Activated CD4-positive, alpha-beta T cell treated with anti-CD3 and anti-CD28 coated beads, Interleukin-2, amount 10 ng/mL, durations not matched to agents 24 days and 14 days (primary cell): ENCODE measurements around the gene NEDD4L. TPM values are rescaled to one million over a fixed set of nuclear protein-coding genes. Genes with fewer than 3 reads are reported as not detected.

Experiments
- DNase-seq: peaks from one replicate; pipeline ENCODE4 v3.0.0; 2022
- H3K27ac Mint-ChIP-seq: one replicate; pipeline ENCODE4 v1.8.0; 2022; ENCODE audit warnings: mild to moderate bottlenecking, mixed read lengths
- H3K27me3 Mint-ChIP-seq: one replicate; pipeline ENCODE4 v1.8.0; 2022; ENCODE audit warnings: mixed read lengths
- H3K36me3 Mint-ChIP-seq: one replicate; pipeline ENCODE4 v1.8.0; 2022; ENCODE audit warnings: low read depth, mild to moderate bottlenecking, mixed read lengths
- H3K4me1 Mint-ChIP-seq: one replicate; pipeline ENCODE4 v1.8.0; 2021; ENCODE audit warnings: mixed read lengths
- H3K4me3 Mint-ChIP-seq: one replicate; pipeline ENCODE4 v1.8.0; 2022; ENCODE audit warnings: mild to moderate bottlenecking, moderate library complexity, mixed read lengths
- H3K9me3 Mint-ChIP-seq: one replicate; pipeline ENCODE4 v1.8.0; 2021; ENCODE audit warnings: mixed read lengths
- intact Hi-C: fragments of 100-400 bp; cut with micrococcal nuclease; formaldehyde crosslinking; loops from one replicate; pipeline ENCODE4 v1.15.1; 2023
- total RNA-seq: library from RNA; stranded (reverse); gene quantifications from 2 replicates; pipeline ENCODE4 v1.2.3, GENCODE V29; 2022

NEDD4L gene
- total RNA-seq, 1 donor from 2014 or later, result 4.2 TPM

DNA sequence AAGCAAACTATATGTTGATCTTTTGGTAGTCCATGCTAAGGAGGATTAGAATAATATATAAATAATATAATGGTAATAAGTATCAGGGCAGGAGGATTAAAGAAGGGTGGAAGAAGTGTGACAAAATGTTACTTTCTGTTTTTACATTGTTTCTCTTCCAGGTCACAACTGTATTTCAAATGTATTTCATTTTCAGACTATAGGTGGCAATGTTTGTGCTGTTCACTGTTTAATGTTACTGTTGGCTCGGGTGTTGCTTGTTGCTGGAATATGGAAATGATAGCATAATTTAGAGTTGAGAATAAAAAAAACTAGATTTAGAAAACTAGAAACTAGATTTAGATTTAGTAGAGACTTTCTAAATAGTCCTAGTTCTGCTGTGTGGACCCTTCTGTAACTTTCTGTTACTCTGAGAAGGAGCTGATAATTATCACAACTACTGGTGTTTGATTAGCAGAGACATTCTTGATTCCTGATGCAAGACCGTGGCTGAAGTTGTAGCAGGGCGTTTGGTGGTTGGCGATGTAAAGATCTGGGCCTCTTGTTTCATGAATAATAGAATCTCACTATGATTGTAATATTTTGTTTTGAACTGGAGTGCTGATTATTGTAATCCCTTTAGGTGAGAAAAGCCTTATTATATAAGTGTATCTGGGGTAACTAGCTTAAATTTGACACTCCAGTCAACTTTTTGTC, 7.9 kb downstream of the NEDD4L start:
- Mint-ChIP-seq H3K27me3 (peaks cover 17% of the 10 kb centered on the region), H3K27ac (no peak overlapping the region), H3K36me3 (no peaks in the 10 kb centered on the region), H3K4me1 (no peaks in the 10 kb centered on the region), H3K4me3 (no peak overlapping the region), H3K9me3 (no peaks in the 10 kb centered on the region)
- intact Hi-C loops, result no loop called here
- DNase-seq, result no peak

DNA sequence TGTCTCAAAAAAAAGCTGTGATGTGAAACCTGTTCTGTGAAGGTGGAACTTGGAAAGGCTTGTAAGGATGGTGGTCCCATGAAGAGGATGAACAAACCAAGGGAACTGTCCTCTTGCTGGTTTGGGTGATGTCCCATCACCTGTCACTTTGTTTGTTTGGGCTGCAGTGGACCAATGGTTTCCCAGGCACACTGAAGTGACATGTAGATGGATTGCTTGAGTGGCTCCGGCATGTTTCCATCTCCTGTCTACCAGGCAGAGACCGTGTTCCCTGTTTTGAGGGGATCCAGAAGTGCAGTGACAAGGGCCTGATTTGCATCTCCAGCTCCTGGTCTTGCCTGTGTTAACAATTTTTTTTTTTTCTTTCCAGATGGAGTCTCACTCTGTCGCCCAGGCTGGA, 8.9 kb downstream of the NEDD4L start:
- H3K4me3 Mint-ChIP-seq, result no peak overlapping the region
- peaks cover 11% of the 10 kb centered on the region for H3K27me3 Mint-ChIP-seq
- no peak for DNase-seq
- H3K36me3 Mint-ChIP-seq, result no peaks in the 10 kb centered on the region
- no peak overlapping the region for H3K27ac Mint-ChIP-seq
- H3K4me1 Mint-ChIP-seq, result no peaks in the 10 kb centered on the region
- H3K9me3 Mint-ChIP-seq, result no peaks in the 10 kb centered on the region
- intact Hi-C loops, result no loop called here

DNA sequence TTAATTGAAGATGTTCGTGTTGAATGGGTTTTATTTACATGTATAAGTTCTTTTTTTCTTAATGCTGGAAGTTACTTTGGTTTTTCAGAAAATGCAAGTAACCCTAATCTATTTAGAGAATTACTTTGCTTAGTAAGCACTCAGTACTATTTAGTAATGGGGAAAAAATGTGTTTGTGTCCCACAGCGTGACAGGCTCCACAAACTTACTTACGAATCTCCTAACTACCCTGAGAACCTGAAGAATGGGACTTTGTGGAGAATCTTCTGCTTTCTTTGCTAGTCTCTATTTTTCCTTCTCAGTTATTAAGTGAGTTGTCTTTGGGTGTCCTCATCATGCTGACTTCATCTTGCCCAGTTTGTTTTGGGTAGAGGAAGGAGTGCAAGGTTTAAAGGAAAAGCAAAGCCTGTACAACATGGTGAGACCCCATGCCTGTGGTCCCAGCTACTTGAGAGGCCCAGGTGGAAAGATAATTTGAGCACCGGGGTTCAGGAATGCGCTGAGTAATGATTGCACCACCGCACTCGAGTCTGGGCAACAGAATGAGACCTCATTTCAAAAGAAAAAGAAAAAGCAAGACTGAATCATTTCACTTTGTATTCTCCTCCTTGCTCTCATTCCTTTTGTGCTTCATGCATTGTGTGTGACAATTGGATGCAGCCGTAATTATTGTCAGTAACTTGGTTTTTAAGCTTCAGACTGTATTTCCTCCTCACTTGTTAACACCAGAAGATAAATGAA, 10.2 kb downstream of the NEDD4L start:
- DNase-seq, result no peak
- intact Hi-C loops, result no loop called here
- H3K27ac Mint-ChIP-seq, result no peak overlapping the region
- no peaks in the 10 kb centered on the region for H3K36me3 Mint-ChIP-seq
- no peaks in the 10 kb centered on the region for H3K9me3 Mint-ChIP-seq
- H3K27me3 Mint-ChIP-seq, result peaks cover 8% of the 10 kb centered on the region
- H3K4me3 Mint-ChIP-seq, result no peak overlapping the region
- no peaks in the 10 kb centered on the region for H3K4me1 Mint-ChIP-seq

DNA sequence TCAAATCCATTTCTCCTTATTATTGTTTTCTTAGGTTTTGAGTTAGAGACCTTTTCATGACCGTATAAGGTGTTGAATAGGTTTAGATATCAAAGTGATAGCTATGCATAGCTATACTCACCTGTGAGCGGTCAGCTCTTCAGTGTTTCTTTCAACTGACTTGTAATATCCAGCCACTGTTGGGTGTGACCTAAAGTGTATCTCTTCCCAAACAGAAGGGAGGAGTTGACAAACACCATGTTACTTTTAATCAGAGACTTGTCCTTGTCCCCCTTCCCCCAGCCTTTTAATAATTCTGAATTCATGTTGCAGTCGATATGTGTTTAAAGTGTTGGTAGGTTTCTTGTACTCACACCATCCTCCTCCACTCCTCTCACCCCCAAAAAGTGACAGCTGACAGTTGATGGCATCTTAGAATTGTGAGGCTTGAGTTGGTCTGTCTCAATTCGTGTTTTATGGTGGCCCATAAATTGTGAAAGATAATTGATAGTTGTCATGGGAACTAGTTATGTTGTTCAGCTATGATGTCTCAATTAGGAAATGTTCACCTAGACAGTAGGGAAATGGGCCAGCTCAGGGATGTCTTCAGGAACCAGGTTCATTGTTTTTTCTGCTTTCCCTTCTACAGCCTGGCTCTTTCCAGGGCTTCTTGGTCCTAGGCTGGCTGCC, 12.0 kb downstream of the NEDD4L start:
- H3K9me3 Mint-ChIP-seq, result no peaks in the 10 kb centered on the region

DNA sequence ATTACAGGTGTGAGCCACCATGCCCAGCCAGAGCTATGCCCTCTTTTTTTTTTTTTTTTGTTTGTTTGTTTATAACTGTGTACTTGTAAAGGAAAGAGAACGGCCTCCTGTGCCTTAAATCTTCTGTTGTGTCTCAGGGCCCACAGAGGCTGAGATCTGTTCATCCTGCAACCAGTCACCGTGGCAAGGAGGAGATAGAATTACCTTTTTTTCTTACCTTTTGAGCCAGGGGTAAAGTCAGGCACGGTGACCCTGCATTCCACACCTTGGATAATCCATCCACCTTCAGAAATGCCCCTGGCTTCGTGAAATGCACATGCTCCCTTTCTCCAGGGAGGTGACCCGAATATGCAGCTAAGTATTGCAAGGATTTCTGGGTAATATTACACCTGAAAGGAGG, 12.8 kb downstream of the NEDD4L start:
- Mint-ChIP-seq H3K27me3 (peaks cover 8% of the 10 kb centered on the region), H3K4me3 (no peak overlapping the region), H3K4me1 (no peaks in the 10 kb centered on the region), H3K27ac (no peak overlapping the region), H3K36me3 (no peaks in the 10 kb centered on the region), H3K9me3 (no peaks in the 10 kb centered on the region)
- DNase-seq, result no peak
- intact Hi-C loops, result no loop called here

More for the DNA sequence above, 12.0 kb downstream of the NEDD4L start:
- H3K27me3 Mint-ChIP-seq, result peaks cover 8% of the 10 kb centered on the region
- H3K27ac Mint-ChIP-seq, result no peak overlapping the region
- no peak overlapping the region for H3K4me3 Mint-ChIP-seq
- intact Hi-C loops, result no loop called here
- no peaks in the 10 kb centered on the region for H3K36me3 Mint-ChIP-seq
- H3K4me1 Mint-ChIP-seq, result no peaks in the 10 kb centered on the region
- no peak for DNase-seq

DNA sequence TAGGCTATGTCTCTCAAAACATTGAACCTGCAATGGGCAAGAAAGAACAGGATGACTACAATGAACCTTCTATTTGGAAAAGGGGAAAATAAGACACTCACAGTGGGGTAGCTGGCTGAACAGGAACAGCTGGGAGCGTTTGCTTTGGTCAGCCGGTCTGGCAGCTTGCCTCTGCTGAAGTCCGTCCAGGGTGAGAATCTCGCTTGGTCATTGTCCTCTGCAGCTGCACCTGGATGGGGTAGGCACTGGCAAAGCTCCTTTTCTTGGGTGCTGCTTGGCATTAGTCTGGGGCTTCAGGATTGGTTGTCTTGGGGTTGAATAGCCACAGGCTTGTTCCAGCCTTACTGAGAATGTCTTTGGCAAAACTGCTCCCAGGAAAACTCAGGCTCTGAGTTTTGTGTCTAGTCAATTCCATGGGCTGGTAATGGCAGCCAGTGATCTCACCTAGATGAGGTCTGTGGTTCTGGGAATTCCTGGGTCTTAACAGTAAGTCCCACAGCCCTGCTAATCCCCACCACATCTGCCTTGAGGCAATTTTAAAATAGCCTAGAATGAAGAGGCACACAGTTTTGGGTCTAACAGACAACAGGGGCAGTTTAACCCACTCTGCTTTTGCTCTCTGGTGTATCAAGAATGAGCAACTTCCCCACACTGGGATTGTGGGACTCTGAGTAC, 13.4 kb downstream of the NEDD4L start:
- H3K27me3 Mint-ChIP-seq, result peaks cover 8% of the 10 kb centered on the region
- no peaks in the 10 kb centered on the region for H3K4me1 Mint-ChIP-seq
- H3K27ac Mint-ChIP-seq, result no peak overlapping the region
- no peak overlapping the region for H3K4me3 Mint-ChIP-seq
- H3K36me3 Mint-ChIP-seq, result no peaks in the 10 kb centered on the region
- intact Hi-C loops, result no loop called here
- H3K9me3 Mint-ChIP-seq, result no peaks in the 10 kb centered on the region
- no peak for DNase-seq

DNA sequence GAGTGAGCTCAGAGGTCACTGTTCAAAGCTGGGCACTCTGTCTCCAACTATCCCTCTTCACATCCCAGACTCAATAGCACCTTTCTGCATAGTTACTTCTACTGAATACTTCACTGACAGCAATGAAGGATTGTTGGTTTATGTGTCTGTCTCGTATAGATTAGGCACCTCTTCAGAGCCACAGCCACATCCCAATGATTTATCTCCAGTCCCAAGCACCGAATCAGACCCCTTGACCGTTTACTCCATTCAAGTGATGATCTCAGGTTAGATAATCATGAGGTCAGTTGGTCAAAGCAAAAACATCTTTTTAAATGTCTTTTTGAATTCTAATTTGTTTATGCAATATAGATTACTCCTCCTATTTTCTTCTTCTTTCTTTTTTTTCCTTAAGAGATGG, 14.7 kb downstream of the NEDD4L start:
- Mint-ChIP-seq H3K4me1 (no peaks in the 10 kb centered on the region), H3K27ac (no peak overlapping the region), H3K36me3 (no peaks in the 10 kb centered on the region), H3K4me3 (no peak overlapping the region), H3K27me3 (peaks cover 6% of the 10 kb centered on the region), H3K9me3 (no peaks in the 10 kb centered on the region)
- no peak for DNase-seq
- intact Hi-C loops, result no loop called here

DNA sequence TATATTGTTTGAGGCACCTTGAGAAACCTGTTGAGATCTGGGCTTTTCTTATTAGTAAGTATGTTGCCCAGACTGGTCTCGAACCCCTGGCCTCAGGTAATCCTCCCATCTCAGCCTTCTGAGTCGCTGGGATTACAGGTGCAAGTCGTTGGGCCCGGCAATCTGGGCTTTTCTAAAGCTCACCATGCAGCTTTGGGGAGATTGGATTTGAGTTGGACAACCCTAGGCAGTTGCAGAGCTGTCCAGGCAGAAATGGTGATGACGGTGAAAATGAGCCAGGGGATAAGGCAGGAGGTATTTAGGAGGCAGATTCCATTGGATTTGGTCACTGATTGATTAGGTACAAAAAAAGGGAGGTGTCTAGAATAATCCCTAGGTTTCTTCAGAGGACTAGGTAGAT, 16.2 kb downstream of the NEDD4L start:
- no peak overlapping the region for H3K4me3 Mint-ChIP-seq
- no peak overlapping the region for H3K27ac Mint-ChIP-seq
- no peak for DNase-seq
- intact Hi-C loops, result no loop called here
- no peaks in the 10 kb centered on the region for H3K4me1 Mint-ChIP-seq
- H3K27me3 Mint-ChIP-seq, result no peaks in the 10 kb centered on the region
- no peaks in the 10 kb centered on the region for H3K9me3 Mint-ChIP-seq
- H3K36me3 Mint-ChIP-seq, result no peaks in the 10 kb centered on the region

DNA sequence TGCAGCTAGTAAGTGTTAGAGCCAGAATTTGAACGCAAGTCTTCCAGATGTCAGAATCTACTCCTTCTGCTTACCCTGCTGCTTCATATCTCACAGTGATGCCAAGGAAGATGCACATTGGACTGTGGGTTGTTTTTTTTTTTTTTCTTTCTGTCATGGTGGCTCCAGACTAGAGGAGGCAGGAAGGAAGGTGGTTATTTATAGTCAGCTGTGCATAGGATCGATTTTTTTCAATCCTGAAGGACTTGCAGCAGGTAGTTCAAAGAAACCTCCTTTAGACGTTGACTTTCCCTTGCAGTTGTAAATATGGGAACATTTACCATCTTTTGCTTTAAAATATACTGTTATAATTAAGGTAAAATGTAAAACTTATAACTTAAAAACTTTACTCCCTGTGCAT, 17.3 kb downstream of the NEDD4L start:
- Mint-ChIP-seq H3K9me3 (no peaks in the 10 kb centered on the region), H3K4me1 (no peaks in the 10 kb centered on the region), H3K27ac (no peak overlapping the region), H3K36me3 (no peaks in the 10 kb centered on the region), H3K4me3 (no peak overlapping the region), H3K27me3 (no peaks in the 10 kb centered on the region)
- DNase-seq, result no peak
- intact Hi-C loops, result no loop called here

DNA sequence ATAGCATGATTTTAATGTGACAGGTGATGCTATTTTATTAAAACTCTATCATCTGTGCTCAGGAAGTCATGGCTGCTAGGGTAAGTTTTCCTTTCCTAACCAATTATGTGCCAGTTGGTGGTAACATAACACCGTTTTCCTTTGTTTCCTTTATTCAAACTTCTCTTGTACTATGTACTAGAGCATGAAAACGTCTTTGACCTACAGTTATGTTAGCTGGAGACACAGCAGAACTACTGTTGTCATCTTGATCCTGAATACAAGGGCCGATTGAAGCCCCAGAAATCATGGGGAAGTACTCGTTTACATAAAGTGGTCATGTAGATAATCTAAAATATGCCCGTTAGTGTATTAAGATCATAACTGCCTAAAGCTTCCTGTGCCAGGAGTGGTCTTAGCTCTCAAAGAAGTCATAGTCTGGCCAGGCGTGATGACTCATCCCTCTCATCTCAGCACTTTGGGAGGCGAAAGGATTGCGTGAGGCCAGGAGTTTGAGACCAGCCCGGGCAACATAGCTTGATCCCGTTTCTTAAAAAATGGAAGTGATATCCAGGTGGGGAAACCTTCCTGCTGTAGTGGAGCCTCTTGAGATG, 20.5 kb downstream of the NEDD4L start:
- Mint-ChIP-seq H3K4me3 (no peak overlapping the region), H3K27ac (no peak overlapping the region)

DNA sequence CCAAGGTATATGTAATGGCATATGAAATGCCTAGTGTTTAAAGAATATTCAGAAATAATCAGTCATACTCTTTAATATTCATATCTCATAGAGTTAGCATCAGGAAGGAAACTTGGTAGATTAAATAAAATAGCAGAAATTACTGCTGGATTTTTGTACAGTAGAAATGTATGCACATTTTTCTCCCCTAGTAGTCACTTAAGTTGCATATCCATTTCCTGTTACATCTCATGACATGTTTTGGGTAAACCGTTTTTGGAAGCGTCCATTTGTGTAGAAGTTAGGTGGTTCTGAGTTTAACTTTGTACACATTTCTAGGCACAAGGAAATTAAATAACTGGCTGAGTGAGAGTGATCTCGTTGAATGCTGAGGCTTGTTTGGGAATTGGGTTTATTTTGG, 21.9 kb downstream of the NEDD4L start:
- DNase-seq, result no peak
- no peaks in the 10 kb centered on the region for H3K9me3 Mint-ChIP-seq
- H3K4me3 Mint-ChIP-seq, result no peak overlapping the region
- H3K27ac Mint-ChIP-seq, result no peak overlapping the region
- no peaks in the 10 kb centered on the region for H3K36me3 Mint-ChIP-seq
- peaks cover 8% of the 10 kb centered on the region for H3K27me3 Mint-ChIP-seq
- intact Hi-C loops, result no loop called here
- H3K4me1 Mint-ChIP-seq, result no peaks in the 10 kb centered on the region

More for the DNA sequence above, 20.5 kb downstream of the NEDD4L start:
- DNase-seq, result no peak
- H3K9me3 Mint-ChIP-seq, result no peaks in the 10 kb centered on the region
- no peaks in the 10 kb centered on the region for H3K36me3 Mint-ChIP-seq
- intact Hi-C loops, result no loop called here
- no peaks in the 10 kb centered on the region for H3K4me1 Mint-ChIP-seq
- peaks cover 8% of the 10 kb centered on the region for H3K27me3 Mint-ChIP-seq

DNA sequence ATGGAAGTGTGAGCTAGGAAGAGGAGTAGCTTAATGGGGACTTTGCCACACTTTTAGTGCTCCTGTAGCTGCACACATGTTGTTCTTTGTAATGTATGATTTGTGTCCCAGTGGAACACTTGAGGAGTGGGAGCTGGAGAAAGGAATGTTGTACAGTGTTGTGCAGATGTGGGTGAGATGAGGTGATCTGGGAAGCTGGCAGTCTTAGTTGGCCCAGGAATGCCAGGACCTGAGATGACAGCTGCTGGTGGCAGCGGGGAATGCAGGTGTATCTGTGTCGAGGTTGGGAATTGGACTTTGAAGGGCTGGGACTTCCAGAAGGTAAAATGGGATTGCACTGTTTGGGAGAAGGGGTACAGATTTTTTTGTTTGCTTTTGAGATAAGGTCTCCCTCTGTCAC, 23.6 kb downstream of the NEDD4L start:
- no peaks in the 10 kb centered on the region for H3K9me3 Mint-ChIP-seq
- H3K27me3 Mint-ChIP-seq, result peaks cover 15% of the 10 kb centered on the region
- H3K36me3 Mint-ChIP-seq, result no peaks in the 10 kb centered on the region
- H3K4me3 Mint-ChIP-seq, result no peak overlapping the region
- no peak overlapping the region for H3K27ac Mint-ChIP-seq
- intact Hi-C loops, result no loop called here
- no peak for DNase-seq
- no peaks in the 10 kb centered on the region for H3K4me1 Mint-ChIP-seq

DNA sequence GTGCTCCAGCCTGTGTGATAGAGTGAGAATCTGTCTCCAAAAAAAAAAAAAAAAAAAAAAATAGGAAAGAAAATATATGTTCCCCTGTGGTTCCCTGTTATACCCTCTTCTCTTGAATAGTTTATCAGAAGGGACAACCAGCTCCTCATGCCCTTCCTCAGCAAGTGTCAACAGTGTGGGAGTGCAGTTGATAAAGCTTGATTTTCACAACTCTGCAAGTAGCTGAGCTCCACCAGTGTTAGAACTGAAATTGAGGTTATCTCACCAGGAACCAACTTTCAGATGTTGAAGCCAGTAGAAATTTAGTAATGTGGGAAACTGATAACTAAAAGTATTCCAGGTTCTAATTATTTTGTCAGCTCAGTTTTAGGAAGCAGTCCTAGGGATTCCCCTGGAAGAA, 25.1 kb downstream of the NEDD4L start:
- Mint-ChIP-seq H3K9me3 (no peaks in the 10 kb centered on the region), H3K27ac (no peak overlapping the region), H3K27me3 (peaks cover 18% of the 10 kb centered on the region), H3K4me1 (no peaks in the 10 kb centered on the region), H3K36me3 (no peaks in the 10 kb centered on the region), H3K4me3 (no peak overlapping the region)
- intact Hi-C loops, result no loop called here
- no peak for DNase-seq
